ENCODE data around the gene CDKAL1.
A peak's percentile ranks its signal among the peaks of the same experiment; 100 is the strongest.

Gene CDKAL1

GRCh38 chr6:20839630-20840029 lies 305.4 kb downstream of the CDKAL1 start:
- no peak overlapping the region for H3K27ac ChIP-seq
- no peak for DNase-seq
- in situ Hi-C loops (cut with HindIII; ENCODE audit: low pct_ligation_motif_present, low sequenced_read_pairs): no loop called here
- no peaks in the 10 kb centered on the region for H3K27me3 ChIP-seq (replicated peaks)
- H3K36me3 ChIP-seq (replicated peaks): no peaks in the 10 kb centered on the region
- no peak overlapping the region for H3K4me3 ChIP-seq (ENCODE audit: low read depth, low read length)
- TF ChIP-seq CTCF (IDR thresholded peaks at IDR 0.05; ENCODE audit: low read depth, low read length, missing control alignments): peak; percentile 33

- Histone ChIP-seq H3K4me3 (ENCODE audit: low read depth, low read length) (no peak overlapping the region), H3K27ac (peak overlapping the region; percentile 48), H3K36me3 (replicated peaks) (no peaks in the 10 kb centered on the region), H3K27me3 (replicated peaks) (no peaks in the 10 kb centered on the region)
- TF ChIP-seq CTCF (IDR thresholded peaks at IDR 0.05; ENCODE audit: low read depth, low read length, missing control alignments): no peak
- peak; percentile 35 for DNase-seq
- in situ Hi-C loops (cut with HindIII; ENCODE audit: low pct_ligation_motif_present, low sequenced_read_pairs): no loop called here
Measured at GRCh38 chr6:20840675-20841074, 306.4 kb downstream of the CDKAL1 start.

- Histone ChIP-seq H3K4me3 (ENCODE audit: low read depth, low read length) (no peak overlapping the region), H3K27ac (no peak overlapping the region), H3K36me3 (replicated peaks) (no peaks in the 10 kb centered on the region), H3K27me3 (replicated peaks) (no peaks in the 10 kb centered on the region)
- in situ Hi-C loops (cut with HindIII; ENCODE audit: low pct_ligation_motif_present, low sequenced_read_pairs): no loop called here
- TF ChIP-seq CTCF (IDR thresholded peaks at IDR 0.05; ENCODE audit: low read depth, low read length, missing control alignments): no peak
- no peak for DNase-seq
Measured at GRCh38 chr6:20841806-20842205, 307.5 kb downstream of the CDKAL1 start.

- TF ChIP-seq CTCF (IDR thresholded peaks at IDR 0.05; ENCODE audit: low read depth, low read length, missing control alignments): no peak
- in situ Hi-C loops (cut with HindIII; ENCODE audit: low pct_ligation_motif_present, low sequenced_read_pairs): no loop called here
- Histone ChIP-seq H3K36me3 (replicated peaks) (no peaks in the 10 kb centered on the region), H3K27ac (no peak overlapping the region), H3K4me3 (ENCODE audit: low read depth, low read length) (no peak overlapping the region), H3K27me3 (replicated peaks) (no peaks in the 10 kb centered on the region)
- no peak for DNase-seq
Measured at GRCh38 chr6:20845592-20845991, 311.3 kb downstream of the CDKAL1 start.

GRCh38 chr6:20846602-20847028 lies 312.4 kb downstream of the CDKAL1 start:
- DNase-seq: peak; percentile 40
- in situ Hi-C loops (cut with HindIII; ENCODE audit: low pct_ligation_motif_present, low sequenced_read_pairs): no loop called here
- Histone ChIP-seq H3K36me3 (replicated peaks) (no peaks in the 10 kb centered on the region), H3K4me3 (ENCODE audit: low read depth, low read length) (no peak overlapping the region), H3K27ac (no peak overlapping the region), H3K27me3 (replicated peaks) (no peaks in the 10 kb centered on the region)
- no peak for TF ChIP-seq CTCF (IDR thresholded peaks at IDR 0.05; ENCODE audit: low read depth, low read length, missing control alignments)

GRCh38 chr6:20847904-20848303 lies 313.6 kb downstream of the CDKAL1 start:
- in situ Hi-C loops (cut with HindIII; ENCODE audit: low pct_ligation_motif_present, low sequenced_read_pairs): no loop called here
- H3K36me3 ChIP-seq (replicated peaks): no peaks in the 10 kb centered on the region
- no peak overlapping the region for H3K27ac ChIP-seq
- H3K4me3 ChIP-seq (ENCODE audit: low read depth, low read length): no peak overlapping the region
- TF ChIP-seq CTCF (IDR thresholded peaks at IDR 0.05; ENCODE audit: low read depth, low read length, missing control alignments): no peak
- no peak for DNase-seq
- H3K27me3 ChIP-seq (replicated peaks): no peaks in the 10 kb centered on the region

Data from brain microvascular endothelial cell (primary cell).